AG04450 (cell line): ENCODE results near the gene FAM72B. TPM values are rescaled to one million over a fixed set of nuclear protein-coding genes. Genes with fewer than 3 reads are reported as not detected.
A peak's percentile ranks its signal among the peaks of the same experiment; 100 is the strongest.
"Not testable (repeated sequence)": the region's sequence is repeated elsewhere in the genome, so short reads cannot be mapped to it uniquely, and the experiment has no call there.

Source experiments
- CTCF ChIA-PET: fragments of 300-600, 350-600 bp; formaldehyde crosslinking; extraction: SDS; loops from one replicate; lab custom pipeline; 2022; ENCODE audit warnings: antibody characterized with exemption, inconsistent platforms; lab: Charles Lee
- POLR2A ChIA-PET: fragments of 350-600 bp; formaldehyde crosslinking; extraction: SDS; loops from one replicate; lab custom pipeline; 2021; ENCODE audit warnings: antibody characterized with exemption, inconsistent platforms; lab: Yijun Ruan, JAX
- DNase-seq: peaks from one replicate; pipeline ENCODE4 v3.0.0-alpha.2; 2011; ENCODE audit warnings: low read depth, low spot score
- H3K27ac ChIP-seq: one replicate; pipeline ENCODE4 v1.5.1; 2012; ENCODE audit warnings: low read depth, low read length, control low read depth
- H3K27me3 ChIP-seq: one replicate; pipeline ENCODE4 v1.6.0; 2012; ENCODE audit warnings: low read length; ENCODE audit not compliant: control insufficient read depth, insufficient read depth
- H3K4me3 ChIP-seq: 2 replicates; pipeline ENCODE4 v1.5.1; 2011; ENCODE audit warnings: mild to moderate bottlenecking, low read depth, low read length, control low read depth
- H3K9me3 ChIP-seq: 2 replicates; pipeline ENCODE4 v1.5.1; 2012; ENCODE audit warnings: low read length; ENCODE audit not compliant: control insufficient read depth, insufficient read depth
- polyA plus RNA-seq: library from polyadenylated mRNA; depleted of rRNA; stranded (reverse); fragments of >200 nt; gene quantifications from 2 replicates; pipeline ENCODE4 v1.2.3, GENCODE V29; 2011

FAM72B gene
- polyA plus RNA-seq, 1 experiment, result 3.5 TPM

GRCh38 chr1:121192512-121192911, 8.4 kb upstream of the FAM72B start:
- H3K4me3 ChIP-seq, H3K9me3 ChIP-seq, POLR2A ChIA-PET, CTCF ChIA-PET, H3K27me3 ChIP-seq, H3K27ac ChIP-seq, DNase-seq: not testable (repeated sequence)

GRCh38 chr1:121187914-121188313, 3.8 kb upstream of the FAM72B start:
- H3K4me3 ChIP-seq, result peak overlapping the region; percentile 39
- H3K9me3 ChIP-seq, H3K27ac ChIP-seq, DNase-seq, POLR2A ChIA-PET, CTCF ChIA-PET, H3K27me3 ChIP-seq: not testable (repeated sequence)

DNA sequence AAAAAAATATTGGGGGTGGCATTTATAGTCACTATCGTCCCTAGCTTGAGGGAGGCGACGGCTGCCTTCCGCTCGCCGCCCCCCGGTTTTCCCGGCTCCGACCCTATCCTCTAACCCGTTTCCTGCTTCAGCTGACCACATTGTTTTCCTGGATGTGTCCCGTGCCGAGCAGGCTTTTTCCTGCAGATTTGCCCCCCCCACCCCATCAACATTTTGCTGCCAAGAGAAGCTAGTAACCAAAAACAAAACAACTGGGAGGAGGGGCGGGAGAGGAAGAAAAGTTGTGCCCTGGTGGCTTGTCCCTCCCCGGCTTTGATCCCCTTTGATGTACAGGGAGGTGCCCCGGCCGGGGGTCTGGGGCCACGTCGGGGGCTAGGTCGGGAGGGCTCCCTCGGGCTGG, 2.1 kb upstream of the FAM72B start:
- H3K4me3 ChIP-seq, result peak overlapping the region; percentile 35; the same call in 1 of the 2 replicates
- H3K27me3 ChIP-seq, H3K9me3 ChIP-seq, POLR2A ChIA-PET, DNase-seq, CTCF ChIA-PET, H3K27ac ChIP-seq: not testable (repeated sequence)

- H3K27ac ChIP-seq, result peak overlapping the region; percentile 47
- H3K4me3 ChIP-seq, result peak overlapping the region; percentile 50
- DNase-seq, H3K9me3 ChIP-seq, CTCF ChIA-PET, H3K27me3 ChIP-seq, POLR2A ChIA-PET: not testable (repeated sequence)
These were observed 1.1 kb upstream of the FAM72B start for GRCh38 chr1:121185140-121185708.

- DNase-seq, CTCF ChIA-PET, H3K27ac ChIP-seq, H3K9me3 ChIP-seq, POLR2A ChIA-PET, H3K27me3 ChIP-seq: not testable (repeated sequence)
- peak overlapping the region; percentile 57 for H3K4me3 ChIP-seq
These were observed 273 bp downstream of the FAM72B start for GRCh38 chr1:121183867-121184266.

DNA sequence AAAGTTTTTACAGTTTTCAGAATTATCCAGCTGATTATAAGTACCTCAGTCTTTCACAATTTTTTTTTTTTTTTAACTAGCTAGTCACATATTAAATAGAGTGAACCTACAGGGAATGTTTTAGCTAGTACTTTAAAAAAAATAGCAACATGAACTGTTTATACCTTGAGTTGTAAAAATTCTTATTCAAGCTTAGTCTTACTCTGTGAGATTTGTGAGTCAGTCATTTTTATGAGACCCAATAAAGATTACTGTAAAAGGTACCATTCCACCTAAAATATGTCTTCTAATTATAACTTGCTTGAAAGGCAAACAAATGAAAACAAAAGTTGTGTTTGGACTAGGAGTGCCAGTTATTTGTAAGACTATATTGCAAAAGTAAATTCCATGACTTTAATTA, 5.9 kb downstream of the FAM72B start:
- H3K27ac ChIP-seq, H3K4me3 ChIP-seq, CTCF ChIA-PET, H3K27me3 ChIP-seq, DNase-seq, POLR2A ChIA-PET, H3K9me3 ChIP-seq: not testable (repeated sequence)

GRCh38 chr1:121176649-121177048, 7.5 kb downstream of the FAM72B start:
- H3K9me3 ChIP-seq, H3K27me3 ChIP-seq, H3K27ac ChIP-seq, DNase-seq, CTCF ChIA-PET, POLR2A ChIA-PET, H3K4me3 ChIP-seq: not testable (repeated sequence)

- DNase-seq, CTCF ChIA-PET, H3K9me3 ChIP-seq, H3K4me3 ChIP-seq, H3K27me3 ChIP-seq, H3K27ac ChIP-seq, POLR2A ChIA-PET: not testable (repeated sequence)
These were observed 15.9 kb downstream of the FAM72B start for GRCh38 chr1:121168152-121168668.

- DNase-seq, H3K4me3 ChIP-seq, POLR2A ChIA-PET, H3K27me3 ChIP-seq, CTCF ChIA-PET, H3K27ac ChIP-seq, H3K9me3 ChIP-seq: not testable (repeated sequence)
These were observed 16.9 kb downstream of the FAM72B start for GRCh38 chr1:121167225-121167738.

- DNase-seq, H3K9me3 ChIP-seq, POLR2A ChIA-PET, H3K4me3 ChIP-seq, H3K27me3 ChIP-seq, H3K27ac ChIP-seq, CTCF ChIA-PET: not testable (repeated sequence)
These were observed 18.8 kb downstream of the FAM72B start for GRCh38 chr1:121165296-121165695.

- H3K9me3 ChIP-seq, H3K4me3 ChIP-seq, POLR2A ChIA-PET, CTCF ChIA-PET, H3K27ac ChIP-seq, H3K27me3 ChIP-seq: not testable (repeated sequence)
- DNase-seq, result peak; percentile 0
These were observed 20.0 kb downstream of the FAM72B start for GRCh38 chr1:121163850-121164757.
